GM19025 (cell line): ENCODE measurements around the gene DUS3L.
A peak's percentile ranks its signal among the peaks of the same experiment; 100 is the strongest.

Source experiments
- ATAC-seq: cut with Tn5 transposase; IDR thresholded peaks from one replicate; pipeline ENCODE4 v1.9.1; 2021; ENCODE audit warnings: mild to moderate bottlenecking, low read depth, moderate library complexity; ENCODE audit not compliant: unreplicated experiment

DUS3L gene

GRCh38 chr19:5822181-5822844 lies 31.4 kb upstream of the DUS3L start:
- no peak for ATAC-seq

- no peak for ATAC-seq
Observed at GRCh38 chr19:5821521-5822180, 30.7 kb upstream of the DUS3L start.

GRCh38 chr19:5820785-5821184 lies 29.8 kb upstream of the DUS3L start:
- ATAC-seq: no peak

- no peak for ATAC-seq
Observed at GRCh38 chr19:5818594-5818993, 27.6 kb upstream of the DUS3L start.

GRCh38 chr19:5817218-5817617 lies 26.3 kb upstream of the DUS3L start:
- no peak for ATAC-seq

GRCh38 chr19:5814852-5815246 lies 23.9 kb upstream of the DUS3L start:
- no peak for ATAC-seq

- ATAC-seq: no peak
Observed at GRCh38 chr19:5814123-5814851, 23.3 kb upstream of the DUS3L start.

GRCh38 chr19:5811117-5811516 lies 20.2 kb upstream of the DUS3L start:
- ATAC-seq: no peak

- ATAC-seq: no peak
Observed at GRCh38 chr19:5809469-5809868, 18.5 kb upstream of the DUS3L start.

- ATAC-seq: no peak
Observed at GRCh38 chr19:5809053-5809452, 18.1 kb upstream of the DUS3L start.

GRCh38 chr19:5808120-5808816 lies 17.3 kb upstream of the DUS3L start:
- no peak for ATAC-seq

GRCh38 chr19:5806905-5807304 lies 15.9 kb upstream of the DUS3L start:
- ATAC-seq: no peak

- ATAC-seq: no peak
Observed at GRCh38 chr19:5806133-5806489, 15.1 kb upstream of the DUS3L start.

- no peak for ATAC-seq
Observed at GRCh38 chr19:5805462-5806132, 14.6 kb upstream of the DUS3L start.

GRCh38 chr19:5804516-5805461 lies 13.8 kb upstream of the DUS3L start, which contains the start of gene NRTN:
Gene NRTN, plus strand, starts transcription at chr19:5805067. Its CDS starts 19,099 bp downstream, at chr19:5824166.
- ATAC-seq: no peak

GRCh38 chr19:5803752-5804515 lies 13.0 kb upstream of the DUS3L start:
- peak; percentile 60 for ATAC-seq

GRCh38 chr19:5803441-5803751 lies 12.4 kb upstream of the DUS3L start:
- ATAC-seq: no peak

- ATAC-seq: no peak
Observed at GRCh38 chr19:5801796-5802619, 11.0 kb upstream of the DUS3L start.
